ENCODE data around the gene MOB3B.

DNA sequence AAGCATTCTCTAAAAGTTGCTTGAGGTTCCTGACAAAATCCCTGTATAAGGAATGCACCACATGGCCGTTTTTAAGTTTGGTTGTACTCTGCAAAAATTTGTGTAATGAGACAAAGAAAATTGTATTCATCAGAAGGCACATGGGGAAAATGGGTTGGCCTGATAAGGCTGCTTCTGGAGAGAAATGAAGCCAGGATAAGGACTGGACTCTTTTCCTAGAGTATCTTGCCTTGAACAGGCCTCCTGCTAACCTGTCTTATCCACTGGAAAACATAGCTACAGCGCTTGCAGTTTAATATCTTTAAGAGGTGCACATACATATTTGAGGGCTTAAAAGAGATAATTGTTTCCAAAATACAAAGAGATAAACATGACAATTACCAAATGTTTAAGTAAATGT lies 46.9 kb downstream of the MOB3B start:
- TF ChIP-seq SMAD3 (CRISPR knock-in tag; IDR thresholded peaks at IDR 0.05) (no peak), POGZ (CRISPR knock-in tag; IDR thresholded peaks at IDR 0.05) (no peak)
- TF ChIP-seq, protein P1, sequence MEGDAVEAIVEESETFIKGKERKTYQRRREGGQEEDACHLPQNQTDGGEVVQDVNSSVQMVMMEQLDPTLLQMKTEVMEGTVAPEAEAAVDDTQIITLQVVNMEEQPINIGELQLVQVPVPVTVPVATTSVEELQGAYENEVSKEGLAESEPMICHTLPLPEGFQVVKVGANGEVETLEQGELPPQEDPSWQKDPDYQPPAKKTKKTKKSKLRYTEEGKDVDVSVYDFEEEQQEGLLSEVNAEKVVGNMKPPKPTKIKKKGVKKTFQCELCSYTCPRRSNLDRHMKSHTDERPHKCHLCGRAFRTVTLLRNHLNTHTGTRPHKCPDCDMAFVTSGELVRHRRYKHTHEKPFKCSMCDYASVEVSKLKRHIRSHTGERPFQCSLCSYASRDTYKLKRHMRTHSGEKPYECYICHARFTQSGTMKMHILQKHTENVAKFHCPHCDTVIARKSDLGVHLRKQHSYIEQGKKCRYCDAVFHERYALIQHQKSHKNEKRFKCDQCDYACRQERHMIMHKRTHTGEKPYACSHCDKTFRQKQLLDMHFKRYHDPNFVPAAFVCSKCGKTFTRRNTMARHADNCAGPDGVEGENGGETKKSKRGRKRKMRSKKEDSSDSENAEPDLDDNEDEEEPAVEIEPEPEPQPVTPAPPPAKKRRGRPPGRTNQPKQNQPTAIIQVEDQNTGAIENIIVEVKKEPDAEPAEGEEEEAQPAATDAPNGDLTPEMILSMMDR (CRISPR knock-in tag; IDR thresholded peaks at IDR 0.05), result no peak

Data from HepG2 (cell line).